Measurements from ENCODE around the gene MAML3. TPM values are rescaled to one million over a fixed set of nuclear protein-coding genes. Genes with fewer than 3 reads are reported as not detected.
A peak's percentile ranks its signal among the peaks of the same experiment; 100 is the strongest.

Gene MAML3
- total RNA-seq, 1 donor from 2014 or later: 0.79 TPM

- FAIRE-seq: peak; percentile 91
- Histone ChIP-seq H3K27me3 (ENCODE audit: control insufficient read depth, insufficient read depth, low read length) (no peaks in the 10 kb centered on the region), H3K36me3 (ENCODE audit: control insufficient read depth, insufficient read depth, low read length) (no peaks in the 10 kb centered on the region), H3K4me3 (ENCODE audit: low read depth, low read length) (no peak overlapping the region)
- TF ChIP-seq CTCF (IDR thresholded peaks at IDR 0.05; ENCODE audit: insufficient read depth, low read length, severe bottlenecking): no peak
- peak; percentile 72 for DNase-seq (ENCODE audit: low read depth)
Observed at GRCh38 chr4:139892973-139893736, 260.8 kb downstream of the MAML3 start.

GRCh38 chr4:139890816-139891215 is 263.2 kb downstream of the MAML3 start:
- H3K36me3 ChIP-seq (ENCODE audit: control insufficient read depth, insufficient read depth, low read length): no peaks in the 10 kb centered on the region
- TF ChIP-seq CTCF (IDR thresholded peaks at IDR 0.05; ENCODE audit: insufficient read depth, low read length, severe bottlenecking): no peak
- no peaks in the 10 kb centered on the region for H3K27me3 ChIP-seq (ENCODE audit: control insufficient read depth, insufficient read depth, low read length)
- H3K4me3 ChIP-seq (ENCODE audit: low read depth, low read length): no peak overlapping the region
- FAIRE-seq (peak; percentile 84), DNase-seq (ENCODE audit: low read depth) (peak; percentile 95)

- H3K36me3 ChIP-seq (ENCODE audit: control insufficient read depth, insufficient read depth, low read length): no peaks in the 10 kb centered on the region
- FAIRE-seq (no peak), DNase-seq (ENCODE audit: low read depth) (no peak)
- H3K27me3 ChIP-seq (ENCODE audit: control insufficient read depth, insufficient read depth, low read length): no peaks in the 10 kb centered on the region
- H3K4me3 ChIP-seq (ENCODE audit: low read depth, low read length): no peak overlapping the region
- TF ChIP-seq CTCF (IDR thresholded peaks at IDR 0.05; ENCODE audit: insufficient read depth, low read length, severe bottlenecking): no peak
Observed at GRCh38 chr4:139889901-139890300, 264.1 kb downstream of the MAML3 start.

- Histone ChIP-seq H3K36me3 (ENCODE audit: control insufficient read depth, insufficient read depth, low read length) (no peaks in the 10 kb centered on the region), H3K27me3 (ENCODE audit: control insufficient read depth, insufficient read depth, low read length) (no peaks in the 10 kb centered on the region), H3K4me3 (ENCODE audit: low read depth, low read length) (no peak overlapping the region)
- DNase-seq (ENCODE audit: low read depth) (peak; percentile 94), FAIRE-seq (no peak)
- TF ChIP-seq CTCF (IDR thresholded peaks at IDR 0.05; ENCODE audit: insufficient read depth, low read length, severe bottlenecking): no peak
Observed at GRCh38 chr4:139889264-139889663, 264.7 kb downstream of the MAML3 start.

GRCh38 chr4:139887962-139888735 is 265.8 kb downstream of the MAML3 start:
- DNase-seq (ENCODE audit: low read depth) (peak; percentile 98), FAIRE-seq (peak; percentile 68)
- Histone ChIP-seq H3K4me3 (ENCODE audit: low read depth, low read length) (no peak overlapping the region), H3K36me3 (ENCODE audit: control insufficient read depth, insufficient read depth, low read length) (no peaks in the 10 kb centered on the region), H3K27me3 (ENCODE audit: control insufficient read depth, insufficient read depth, low read length) (no peaks in the 10 kb centered on the region)
- TF ChIP-seq CTCF (IDR thresholded peaks at IDR 0.05; ENCODE audit: insufficient read depth, low read length, severe bottlenecking): no peak

Data from bronchial epithelial cell (primary cell).